GM12872 (cell line): Measurements from ENCODE around the gene HAVCR2.

Experiments used
- TF ChIP-seq, protein P1 (sequence below): IDR thresholded peaks from 3 replicates; pipeline ENCODE4 v1.5.1; 2011; ENCODE audit warnings: low read depth, mild to moderate bottlenecking, low read length, moderate library complexity; ENCODE audit not compliant: insufficient read depth

HAVCR2 gene

DNA sequence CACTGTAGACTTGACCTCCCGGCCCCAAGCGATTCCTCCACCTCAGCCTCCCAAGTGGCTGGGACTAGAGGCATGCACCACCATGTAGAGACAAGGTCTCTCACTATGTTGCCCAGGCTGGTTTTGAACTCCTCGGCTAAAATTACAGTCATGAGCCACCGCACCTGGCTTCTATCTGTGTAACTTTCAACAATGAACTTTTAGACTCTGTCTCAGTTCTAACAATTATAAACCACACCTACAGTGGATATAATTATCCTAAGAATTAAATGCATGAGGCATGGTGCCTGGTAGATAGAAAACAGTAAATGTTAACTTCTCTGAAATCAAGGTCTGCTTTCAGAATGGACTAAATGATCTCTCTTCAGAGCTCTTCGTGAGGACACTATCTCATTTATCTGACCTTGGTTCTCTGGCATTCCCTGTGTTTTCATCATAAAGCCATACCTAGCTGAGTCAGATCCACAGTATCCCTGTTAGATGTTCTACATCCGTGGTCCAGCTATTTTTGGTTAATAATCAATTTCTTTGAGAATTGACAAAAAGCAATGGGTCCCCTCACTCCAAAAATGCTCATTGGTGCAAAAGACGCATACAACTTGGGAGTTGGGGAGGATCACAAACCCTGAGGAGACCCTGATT lies 57.1 kb downstream of the HAVCR2 start:
- TF ChIP-seq, protein P1, sequence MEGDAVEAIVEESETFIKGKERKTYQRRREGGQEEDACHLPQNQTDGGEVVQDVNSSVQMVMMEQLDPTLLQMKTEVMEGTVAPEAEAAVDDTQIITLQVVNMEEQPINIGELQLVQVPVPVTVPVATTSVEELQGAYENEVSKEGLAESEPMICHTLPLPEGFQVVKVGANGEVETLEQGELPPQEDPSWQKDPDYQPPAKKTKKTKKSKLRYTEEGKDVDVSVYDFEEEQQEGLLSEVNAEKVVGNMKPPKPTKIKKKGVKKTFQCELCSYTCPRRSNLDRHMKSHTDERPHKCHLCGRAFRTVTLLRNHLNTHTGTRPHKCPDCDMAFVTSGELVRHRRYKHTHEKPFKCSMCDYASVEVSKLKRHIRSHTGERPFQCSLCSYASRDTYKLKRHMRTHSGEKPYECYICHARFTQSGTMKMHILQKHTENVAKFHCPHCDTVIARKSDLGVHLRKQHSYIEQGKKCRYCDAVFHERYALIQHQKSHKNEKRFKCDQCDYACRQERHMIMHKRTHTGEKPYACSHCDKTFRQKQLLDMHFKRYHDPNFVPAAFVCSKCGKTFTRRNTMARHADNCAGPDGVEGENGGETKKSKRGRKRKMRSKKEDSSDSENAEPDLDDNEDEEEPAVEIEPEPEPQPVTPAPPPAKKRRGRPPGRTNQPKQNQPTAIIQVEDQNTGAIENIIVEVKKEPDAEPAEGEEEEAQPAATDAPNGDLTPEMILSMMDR, result no peak

DNA sequence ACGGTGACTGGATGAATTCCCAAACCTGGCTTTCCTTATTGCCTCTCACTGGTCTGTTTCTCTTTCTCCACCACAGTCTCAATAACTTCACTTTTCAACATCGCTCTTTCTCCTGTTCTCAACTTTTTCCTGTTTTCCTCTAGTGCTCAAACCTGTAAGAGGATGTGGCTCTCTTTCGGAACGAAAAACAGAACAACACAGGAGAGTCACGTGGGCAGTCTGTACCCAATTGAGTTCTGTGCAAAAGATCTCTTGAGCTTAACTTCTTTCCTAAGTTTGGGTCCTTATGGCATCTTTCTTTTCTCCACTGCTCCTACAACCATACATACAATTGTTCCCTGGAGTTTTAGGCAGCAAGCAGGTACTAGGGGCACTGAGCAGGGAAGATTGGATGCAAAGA lies 58.8 kb downstream of the HAVCR2 start:
- TF ChIP-seq, protein P1, result no peak

DNA sequence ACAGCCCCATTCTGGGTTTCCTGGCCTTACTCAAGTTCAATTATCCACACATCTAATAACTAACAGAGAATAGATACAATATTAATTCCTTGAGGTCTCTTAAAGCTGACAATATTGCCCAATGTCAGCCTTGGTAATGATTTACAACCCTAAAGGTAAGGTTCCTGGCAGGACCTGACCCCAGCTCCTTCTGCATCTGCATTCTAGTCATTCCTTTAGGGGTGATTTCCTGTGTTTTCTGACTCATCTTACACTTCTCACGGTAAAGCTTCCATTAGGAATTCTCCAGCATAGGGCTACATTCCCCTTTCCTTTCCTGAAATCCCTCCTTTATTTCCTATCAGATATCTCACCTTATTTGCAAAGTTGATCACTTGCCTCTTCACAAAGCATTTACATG lies 59.2 kb downstream of the HAVCR2 start:
- TF ChIP-seq, protein P1, result no peak

DNA sequence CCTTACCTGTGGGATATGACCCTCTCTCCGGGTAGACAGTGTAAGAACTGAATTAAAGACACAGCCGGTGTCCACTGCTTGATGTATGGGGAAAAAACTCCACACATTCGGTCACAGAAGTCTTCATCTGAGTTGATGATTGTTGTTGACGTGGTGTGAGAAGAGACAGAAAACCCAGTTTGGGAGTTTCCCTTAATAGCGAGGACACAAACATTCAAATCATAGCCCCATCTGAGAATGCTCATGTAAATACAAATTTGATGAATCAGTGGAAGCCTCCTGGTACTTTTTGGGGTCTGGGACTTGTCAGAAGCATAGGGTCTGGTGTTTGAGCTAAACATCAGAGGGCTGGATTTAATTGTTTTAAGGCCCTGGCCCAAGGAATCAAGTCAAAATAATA lies 60.9 kb downstream of the HAVCR2 start:
- TF ChIP-seq, protein P1, result no peak

DNA sequence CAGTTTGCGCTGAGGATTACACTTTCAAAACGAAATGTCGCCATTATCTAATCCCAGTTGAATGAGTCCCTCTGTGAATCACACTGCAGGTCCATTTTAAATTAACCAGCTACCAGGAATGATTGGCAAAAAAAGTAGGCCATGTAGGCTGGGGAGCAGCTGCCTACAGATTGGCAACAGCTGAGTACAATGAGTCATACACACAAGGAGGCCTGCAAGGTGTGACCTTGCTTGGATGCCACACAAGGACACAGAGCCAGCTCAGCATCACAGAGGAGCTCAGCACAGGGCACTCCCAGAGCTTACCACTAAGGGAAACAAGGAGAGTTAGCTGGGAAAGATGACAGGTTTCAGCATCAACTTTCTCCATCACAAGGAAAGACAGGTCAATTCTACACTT lies 62.8 kb downstream of the HAVCR2 start:
- TF ChIP-seq, protein P1, result no peak

DNA sequence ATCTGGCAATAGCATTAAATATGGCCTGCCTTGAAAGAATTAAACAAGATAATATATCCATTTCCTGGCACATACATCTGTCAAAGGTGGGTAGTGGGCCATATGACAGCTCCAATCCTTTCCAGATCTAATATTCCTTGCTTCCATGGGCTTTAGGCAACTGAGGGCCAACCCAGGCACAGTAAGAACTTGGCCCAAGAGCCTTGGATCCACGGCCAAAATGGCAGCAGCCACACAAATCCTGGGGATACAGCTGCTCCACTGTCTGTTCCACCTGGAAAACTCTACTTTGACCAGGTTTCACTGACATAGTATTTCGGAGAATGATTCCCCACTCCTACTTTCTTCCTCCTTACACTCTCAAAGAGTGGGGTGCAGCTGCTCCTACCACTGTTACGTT lies 63.2 kb downstream of the HAVCR2 start:
- TF ChIP-seq, protein P1, result no peak

DNA sequence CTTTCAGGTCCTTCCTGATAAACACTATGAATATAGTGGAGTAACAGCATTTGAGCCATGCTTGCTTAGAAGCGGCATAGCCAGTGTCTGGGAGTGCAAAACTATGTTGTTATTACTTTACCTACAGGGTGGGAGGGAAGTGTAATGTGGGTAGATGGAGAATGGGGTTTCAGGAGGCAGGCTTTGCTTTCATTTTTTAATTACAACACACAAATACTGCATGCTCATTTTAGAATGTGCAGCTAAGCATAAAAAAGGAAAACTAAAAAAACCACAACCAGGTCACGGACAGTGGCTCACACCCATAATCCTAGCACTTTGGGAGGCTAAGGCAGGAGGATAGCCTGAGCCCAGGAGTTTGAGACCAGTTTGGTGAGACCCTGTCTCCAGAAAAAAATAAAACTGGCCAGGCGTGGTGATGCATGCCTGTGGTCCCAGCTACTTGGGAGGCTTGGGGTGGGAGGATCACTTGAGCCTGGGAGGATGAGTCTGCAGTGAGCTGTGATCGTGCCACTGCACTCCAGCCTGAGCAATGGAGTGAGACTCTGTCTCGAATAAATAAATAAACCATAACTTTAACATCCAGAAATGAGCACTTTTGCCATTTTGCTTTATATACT lies 70.2 kb downstream of the HAVCR2 start:
- TF ChIP-seq, protein P1, result no peak
